Measurements from ENCODE around the gene ABCA4.
"Not testable (repeated sequence)": the region's sequence is repeated elsewhere in the genome, so short reads cannot be mapped to it uniquely, and the experiment has no call there.

The ABCA4 gene

DNA sequence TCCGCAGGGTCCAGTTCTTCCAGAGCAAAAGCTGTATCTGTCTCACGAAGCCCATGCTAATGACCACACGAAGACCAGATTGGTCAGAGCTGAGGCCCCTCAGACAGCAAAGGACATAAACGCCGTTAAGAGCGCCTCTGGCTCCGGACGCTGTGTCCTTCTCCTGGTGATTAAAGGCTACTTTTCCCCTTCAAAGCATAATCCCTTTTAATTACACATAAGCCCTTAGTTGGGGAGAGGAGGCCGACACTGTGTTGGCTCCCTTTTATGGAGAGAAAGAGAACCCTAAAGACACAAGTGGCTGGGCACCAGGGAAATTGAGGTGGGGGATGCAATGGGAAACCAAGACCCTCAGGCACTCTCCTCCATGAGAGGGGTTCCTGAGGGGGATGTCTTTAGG lies at the start of gene ABCA4:
TSS of gene ABCA4 (minus strand) at position 158 of the 400 bp plus-strand sequence. CDS start at position 55, 103 bp downstream.
- no peak for DNase-seq

DNA sequence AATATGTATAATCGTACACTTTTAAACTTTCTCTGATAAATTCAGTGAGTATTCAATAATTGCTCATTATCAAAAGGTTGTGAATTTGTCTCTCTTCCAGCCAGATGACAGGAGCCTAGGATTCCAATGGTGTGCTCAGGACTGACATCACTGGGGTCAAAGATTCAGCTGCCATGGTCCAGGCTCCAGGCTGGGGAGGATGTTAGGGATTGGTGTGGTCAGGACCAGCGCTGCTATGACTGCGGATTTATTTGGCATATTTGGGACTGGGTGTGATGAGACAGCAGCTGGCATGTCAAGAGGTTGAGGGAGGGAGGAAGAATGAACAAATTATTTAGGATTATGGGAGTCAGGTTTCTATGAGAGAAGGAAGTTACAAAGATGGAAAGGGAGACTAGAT lies 48.2 kb upstream of the ABCA4 start:
- DNase-seq = no peak

DNA sequence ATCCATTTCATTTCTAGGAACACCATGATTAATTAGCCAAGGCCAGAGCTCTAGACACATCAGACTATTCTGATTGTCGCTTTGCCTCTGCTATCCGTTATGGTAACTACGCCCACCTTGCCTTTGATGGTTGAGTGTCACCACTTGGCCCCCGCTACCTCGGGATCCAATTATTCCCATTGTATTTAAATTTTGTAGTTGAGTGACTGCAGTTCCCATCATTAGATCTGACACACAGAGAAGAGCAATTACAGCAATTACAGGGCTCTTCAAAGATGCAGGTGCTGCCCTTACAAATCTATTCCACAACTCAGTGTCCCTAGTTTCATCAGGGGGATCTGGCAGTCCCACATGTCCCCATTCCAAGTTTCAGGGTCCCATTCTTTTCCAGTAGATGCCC lies 44.9 kb upstream of the ABCA4 start:
- DNase-seq = no peak

DNA sequence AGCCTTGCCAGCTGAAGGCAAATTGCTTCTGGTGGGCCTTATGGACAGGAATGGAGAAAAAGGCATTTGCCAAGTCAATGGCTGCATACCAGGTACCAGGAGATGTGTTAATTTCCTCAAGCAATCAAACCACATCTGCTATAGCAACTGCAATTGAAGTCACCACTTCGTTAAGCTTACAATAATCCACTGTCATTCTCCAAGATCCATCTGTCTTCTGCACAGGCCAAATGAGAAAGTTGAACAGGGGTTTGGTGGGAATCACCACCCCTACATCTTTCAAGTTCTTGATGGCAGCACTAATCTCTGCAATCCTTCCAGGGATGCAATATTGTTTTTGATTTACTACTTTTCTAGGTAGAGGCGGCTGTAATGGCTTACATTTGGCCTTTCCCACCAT lies 43.9 kb upstream of the ABCA4 start:
- DNase-seq = not testable (repeated sequence)

DNA sequence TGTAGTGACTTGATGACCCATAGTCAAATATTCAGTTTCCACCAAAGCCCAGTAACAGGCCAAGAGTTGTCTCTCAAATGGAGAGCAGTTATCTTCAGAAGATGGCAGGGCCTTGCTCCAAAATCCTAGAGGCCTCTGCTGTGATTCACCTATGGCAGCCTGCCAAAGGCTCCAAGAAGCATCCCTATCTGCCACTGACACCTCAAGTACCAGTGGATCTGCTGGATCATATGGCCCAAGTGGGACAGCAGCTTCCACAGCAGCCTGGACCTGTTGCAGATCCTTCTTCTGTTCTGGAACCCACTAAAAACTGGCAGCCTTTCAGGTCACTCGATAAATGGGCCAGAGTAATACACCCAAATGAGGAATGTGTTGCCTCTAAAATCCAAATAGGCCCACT lies 43.2 kb upstream of the ABCA4 start:
- DNase-seq = not testable (repeated sequence)

DNA sequence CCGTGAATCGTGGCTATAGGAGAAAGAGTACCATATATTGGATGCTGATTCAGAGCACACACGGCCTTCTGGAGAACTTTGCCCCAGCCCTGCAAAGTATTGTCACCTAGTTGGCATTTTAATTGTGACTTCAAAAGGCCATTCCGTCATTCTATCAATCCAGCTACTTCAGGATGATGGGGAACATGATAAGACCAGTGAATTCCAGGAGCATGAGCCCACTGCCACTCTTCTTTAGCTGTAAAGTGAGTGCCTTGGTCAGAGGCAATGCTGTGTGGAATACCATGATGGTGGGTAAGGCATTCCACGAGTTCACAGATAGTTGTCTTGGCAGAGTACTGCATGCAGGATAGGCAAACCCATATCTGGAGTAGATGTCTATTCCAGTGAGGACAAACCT lies 42.3 kb upstream of the ABCA4 start:
- not testable (repeated sequence) for DNase-seq

DNA sequence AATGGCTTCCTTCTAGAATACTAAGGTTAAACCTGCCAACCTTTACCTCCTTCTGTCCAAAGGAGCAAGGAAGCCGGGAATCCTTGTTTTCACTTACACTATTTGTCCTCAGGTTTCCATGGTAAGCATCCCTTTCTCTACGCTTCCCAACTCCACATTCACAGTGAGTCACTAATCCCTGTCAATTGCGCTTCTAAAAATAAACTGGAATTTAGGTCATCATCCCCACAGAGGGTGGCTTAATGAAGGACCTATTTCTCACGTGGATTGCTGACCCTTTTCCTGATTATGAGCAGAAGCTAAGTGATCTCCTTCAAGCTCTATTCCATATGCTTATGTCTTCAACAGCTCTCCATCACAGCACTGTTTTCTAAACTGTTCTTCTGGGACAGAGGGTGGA lies 39.9 kb upstream of the ABCA4 start:
- DNase-seq = no peak

DNA sequence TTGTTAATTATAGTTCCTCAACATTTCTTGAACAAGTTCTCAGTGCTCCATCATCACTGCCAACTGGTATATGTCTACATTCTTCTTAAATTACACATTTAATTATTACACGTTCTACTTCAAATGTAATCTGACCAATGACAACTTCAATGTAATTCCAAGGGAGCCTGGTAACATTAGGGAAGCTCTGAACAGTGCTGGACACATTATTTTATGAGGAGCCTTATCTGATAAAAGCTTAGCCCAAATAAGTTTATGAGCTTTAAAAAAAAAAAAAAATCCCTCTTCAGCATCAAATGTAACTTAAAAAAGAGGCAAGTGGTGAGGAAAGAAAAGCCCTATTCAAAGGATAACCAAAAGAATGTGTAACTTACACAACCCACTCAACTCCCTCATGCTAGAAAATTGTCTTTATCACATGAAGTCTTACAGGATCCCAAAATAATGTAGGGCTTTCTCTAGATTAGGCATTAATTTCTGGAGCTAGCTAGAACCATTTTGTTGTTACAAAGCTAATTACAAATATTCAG lies 35.2 kb upstream of the ABCA4 start:
- DNase-seq = no peak

- no peak for DNase-seq
Measured at GRCh38 chr1:94154989-94155388, 34.0 kb upstream of the ABCA4 start.

GRCh38 chr1:94153133-94153532 lies 32.2 kb upstream of the ABCA4 start:
- no peak for DNase-seq

DNA sequence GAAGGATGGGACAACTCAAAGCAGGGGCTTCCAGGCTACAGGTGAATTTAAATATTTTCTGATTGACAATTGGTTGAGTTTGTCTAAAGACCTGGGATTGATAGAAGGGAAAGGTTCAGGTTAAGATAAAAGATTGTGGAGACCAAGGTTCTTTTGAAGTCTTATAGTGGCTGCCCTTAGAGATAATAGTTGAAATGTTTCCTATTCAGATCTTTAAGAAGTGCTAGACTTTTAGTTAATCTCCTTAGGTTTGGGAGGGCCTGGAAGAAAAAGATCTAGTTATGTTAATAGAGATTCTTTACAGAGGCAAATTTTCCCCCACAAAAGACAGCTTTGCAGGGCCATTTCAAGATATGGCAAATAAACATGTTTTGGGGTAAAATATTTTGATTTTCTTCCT lies 28.2 kb upstream of the ABCA4 start:
- DNase-seq = not testable (repeated sequence)

GRCh38 chr1:94146273-94146672 lies 25.3 kb upstream of the ABCA4 start:
- DNase-seq = no peak

- DNase-seq = no peak
Measured at GRCh38 chr1:94144836-94145235, 23.9 kb upstream of the ABCA4 start.

DNA sequence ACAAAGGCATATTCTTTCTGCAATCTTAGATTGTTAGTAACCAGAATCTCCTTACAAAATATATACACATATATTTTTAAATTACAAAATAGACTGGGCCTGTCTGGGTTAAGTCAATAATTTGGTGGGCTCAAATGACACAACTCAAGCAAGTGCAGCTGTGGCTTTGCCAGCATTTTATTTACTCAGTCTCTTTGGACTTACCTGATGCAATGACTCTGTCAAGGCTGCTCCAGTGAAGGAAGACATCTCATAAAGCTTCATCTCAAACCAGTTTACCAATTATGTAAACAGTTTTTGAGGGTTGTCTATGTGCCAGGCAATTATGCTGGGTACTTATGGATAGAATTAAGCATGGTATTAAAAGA lies 22.8 kb upstream of the ABCA4 start:
- DNase-seq = no peak

GRCh38 chr1:94143173-94143808 lies 22.3 kb upstream of the ABCA4 start:
- no peak for DNase-seq

DNA sequence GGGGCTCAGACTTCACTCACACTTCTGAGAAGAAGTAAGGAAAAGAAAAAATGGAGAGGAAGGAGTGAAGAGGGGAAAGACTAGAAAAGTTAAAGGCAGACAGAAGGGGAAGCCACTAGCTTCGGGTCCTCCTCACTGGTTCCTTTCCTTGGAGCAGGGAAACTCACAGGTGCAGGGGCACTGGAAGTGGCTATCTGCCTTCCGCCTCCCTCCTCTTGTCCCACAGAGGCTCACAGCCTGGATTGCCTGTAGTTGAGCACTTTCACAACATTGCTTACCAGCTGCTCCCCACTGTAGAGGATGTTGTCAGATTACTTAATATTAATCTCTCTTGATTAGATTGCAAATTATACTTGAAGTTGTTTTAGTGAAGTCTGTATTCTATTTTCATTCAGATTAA lies 21.6 kb upstream of the ABCA4 start:
- DNase-seq = no peak

DNA sequence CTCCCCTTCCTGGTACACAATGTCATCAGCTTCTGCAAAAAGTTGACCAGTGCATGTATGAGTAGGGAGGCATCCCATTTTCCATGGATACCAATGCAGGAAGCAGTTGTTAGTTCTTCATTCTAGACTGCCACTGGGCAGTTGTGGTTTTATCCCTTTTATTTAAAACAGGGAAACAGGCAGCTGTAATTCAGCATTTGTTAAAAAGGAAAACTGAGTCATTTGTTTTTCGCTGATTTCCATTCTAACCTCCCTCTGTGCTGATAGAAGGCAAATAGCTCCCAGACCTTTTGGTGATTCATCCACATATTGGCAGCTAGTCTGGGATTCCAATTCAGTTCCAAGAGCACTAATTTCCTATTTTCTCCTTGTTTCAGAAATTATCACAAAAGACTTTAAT lies 21.1 kb upstream of the ABCA4 start:
- DNase-seq = no peak

GRCh38 chr1:94132111-94132510 lies 11.2 kb upstream of the ABCA4 start:
- no peak for DNase-seq

GRCh38 chr1:94130851-94131595 lies 10.1 kb upstream of the ABCA4 start:
- no peak for DNase-seq

- DNase-seq = no peak
Measured at GRCh38 chr1:94126651-94127050, 5.7 kb upstream of the ABCA4 start.

DNA sequence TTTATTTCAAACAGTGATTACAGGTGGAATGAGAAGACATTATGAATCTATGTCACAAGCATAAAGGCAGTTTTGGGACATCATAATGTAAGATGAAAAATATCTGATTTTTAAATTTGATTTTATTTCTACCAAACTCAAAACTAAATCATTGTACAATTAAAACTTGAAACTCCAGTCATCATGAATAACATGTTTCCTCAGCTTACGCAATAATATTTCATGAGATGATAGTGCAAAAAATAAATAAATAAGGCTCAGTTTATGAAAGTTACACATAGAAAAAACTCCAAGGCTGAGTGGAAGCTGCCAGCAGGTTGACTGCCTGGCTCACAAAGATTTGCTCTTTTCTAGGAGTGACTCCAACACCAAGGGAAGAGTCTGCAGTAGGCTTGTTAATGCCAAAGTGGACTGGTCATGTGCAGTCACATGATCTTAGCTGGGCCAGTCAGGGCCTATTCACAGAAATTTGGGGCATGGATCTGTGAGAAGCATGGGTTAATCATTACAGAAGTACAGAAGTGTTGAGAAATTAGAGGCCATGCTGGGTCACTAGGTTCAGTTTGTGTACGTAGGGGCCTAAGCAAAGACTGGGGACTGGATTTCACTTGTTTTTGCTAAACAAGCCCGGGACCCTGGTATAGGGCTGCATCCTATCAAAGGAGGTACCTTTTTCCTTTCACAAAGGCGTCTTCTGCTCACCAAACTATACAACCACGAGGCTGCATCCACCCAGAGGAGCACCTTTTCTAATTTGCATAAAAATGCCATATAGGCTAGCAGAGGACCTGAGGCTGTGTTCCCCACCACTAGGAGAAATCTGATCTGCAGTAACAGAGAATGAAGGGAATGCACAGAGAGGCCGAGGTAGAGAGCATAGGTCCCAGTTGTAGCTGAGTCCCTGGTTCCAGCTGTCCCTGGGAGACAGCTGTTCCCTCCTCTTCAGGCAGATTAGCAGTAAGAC lies 4.9 kb upstream of the ABCA4 start:
- no peak for DNase-seq

DNA sequence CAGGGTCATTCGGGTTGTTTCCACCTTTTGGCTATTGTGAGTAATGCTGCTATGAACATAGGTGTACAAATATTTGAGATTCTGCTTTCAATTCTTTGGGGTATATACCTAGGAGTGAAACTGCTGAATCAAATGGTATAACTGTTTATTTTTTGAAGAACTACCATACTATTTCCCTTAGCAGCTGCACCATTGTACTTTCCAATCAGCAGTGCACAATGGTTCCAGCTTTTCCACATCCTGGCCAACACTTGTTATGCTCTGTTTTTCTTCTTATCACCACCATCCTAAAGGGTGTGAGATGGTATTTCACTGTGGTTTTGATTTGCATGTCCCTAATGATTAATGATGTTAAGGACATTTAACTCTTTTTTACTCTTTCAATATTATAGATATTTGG lies 3.6 kb upstream of the ABCA4 start:
- DNase-seq = no peak

DNA sequence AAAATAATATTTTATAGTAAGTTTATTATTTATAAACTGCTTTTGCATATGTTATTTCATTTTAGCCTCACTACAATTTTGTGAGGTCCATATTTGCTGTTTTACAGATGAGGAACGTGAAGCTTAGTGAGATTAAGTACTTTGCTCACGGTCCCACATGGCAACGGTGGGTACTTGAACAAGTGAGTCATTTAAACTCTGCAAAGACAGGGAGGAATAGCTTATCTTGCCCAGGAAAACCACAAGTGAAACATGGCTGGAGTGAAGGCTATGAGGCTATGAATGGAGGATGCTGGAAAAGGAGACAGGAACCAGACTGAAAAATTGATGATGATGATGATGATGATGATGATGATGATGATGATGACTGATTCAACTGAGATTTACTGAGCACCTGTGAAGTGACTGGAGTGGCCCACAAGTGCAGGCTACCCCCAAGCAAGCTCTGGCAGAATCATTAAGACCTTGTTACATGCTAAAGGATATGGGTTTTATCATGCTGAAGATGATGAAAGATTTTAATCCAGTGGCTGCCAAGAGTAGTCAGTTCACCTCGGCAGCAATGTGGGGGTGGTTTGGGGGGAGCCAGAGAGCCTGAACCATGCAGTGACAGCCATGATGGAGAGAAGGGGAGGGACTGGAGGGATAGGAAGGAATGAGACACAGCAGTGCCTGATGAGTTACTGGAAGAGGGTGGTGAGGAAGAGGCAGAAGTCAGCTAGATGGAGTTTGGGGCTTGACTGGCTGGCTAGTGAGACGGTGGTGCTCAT lies 1.4 kb upstream of the ABCA4 start:
- no peak for DNase-seq
